Measurements from ENCODE around the gene GPR45.
"Not testable (repeated sequence)": the region's sequence is repeated elsewhere in the genome, so short reads cannot be mapped to it uniquely, and the experiment has no call there.

Gene GPR45

GRCh38 chr2:105249181-105249580 is 7.6 kb downstream of the GPR45 start:
- H3K4me3 ChIP-seq: no peak overlapping the region
- no peak overlapping the region for H3K9ac ChIP-seq (ENCODE audit: insufficient read length)
- TF ChIP-seq POLR2AphosphoS5 (IDR thresholded peaks at IDR 0.05; ENCODE audit: borderline replicate concordance, low read depth, low read length): no peak
- no peak for TF ChIP-seq EZH2 (IDR thresholded peaks at IDR 0.05)
- no peak for TF ChIP-seq FOXP2 (optimal IDR thresholded peaks at IDR 0.05; ENCODE audit: control extremely low read depth, extremely low read length, insufficient read depth)
- DNase-seq (ENCODE audit: low read depth, low spot score): no peak
- H3K36me3 ChIP-seq (ENCODE audit: insufficient read depth, low read length): no peaks in the 10 kb centered on the region
- no peaks in the 10 kb centered on the region for H3K9me3 ChIP-seq (ENCODE audit: low read depth, low read length)
- H3K27ac ChIP-seq: no peak overlapping the region

GRCh38 chr2:105249891-105250290 is 8.3 kb downstream of the GPR45 start:
- DNase-seq (ENCODE audit: low read depth, low spot score): no peak
- H3K36me3 ChIP-seq (ENCODE audit: insufficient read depth, low read length): no peaks in the 10 kb centered on the region
- H3K9ac ChIP-seq (ENCODE audit: insufficient read length): no peak overlapping the region
- H3K4me3 ChIP-seq: no peak overlapping the region
- TF ChIP-seq FOXP2 (optimal IDR thresholded peaks at IDR 0.05; ENCODE audit: control extremely low read depth, extremely low read length, insufficient read depth) (no peak), POLR2AphosphoS5 (IDR thresholded peaks at IDR 0.05; ENCODE audit: borderline replicate concordance, low read depth, low read length) (no peak)
- no peak overlapping the region for H3K27ac ChIP-seq
- H3K9me3 ChIP-seq (ENCODE audit: low read depth, low read length): no peaks in the 10 kb centered on the region

GRCh38 chr2:105251016-105251648 is 9.6 kb downstream of the GPR45 start:
- not testable (repeated sequence) for H3K9ac ChIP-seq (ENCODE audit: insufficient read length); H3K27ac ChIP-seq; H3K9me3 ChIP-seq (ENCODE audit: low read depth, low read length); DNase-seq (ENCODE audit: low read depth, low spot score); H3K4me3 ChIP-seq; H3K36me3 ChIP-seq (ENCODE audit: insufficient read depth, low read length)

GRCh38 chr2:105252271-105252670 is 10.7 kb downstream of the GPR45 start:
- Histone ChIP-seq H3K4me3 (no peak overlapping the region), H3K36me3 (ENCODE audit: insufficient read depth, low read length) (no peaks in the 10 kb centered on the region), H3K9me3 (ENCODE audit: low read depth, low read length) (no peaks in the 10 kb centered on the region), H3K27ac (no peak overlapping the region), H3K9ac (ENCODE audit: insufficient read length) (no peak overlapping the region)
- DNase-seq (ENCODE audit: low read depth, low spot score): no peak
- TF ChIP-seq POLR2AphosphoS5 (IDR thresholded peaks at IDR 0.05; ENCODE audit: borderline replicate concordance, low read depth, low read length) (no peak), EZH2 (IDR thresholded peaks at IDR 0.05) (no peak), FOXP2 (optimal IDR thresholded peaks at IDR 0.05; ENCODE audit: control extremely low read depth, extremely low read length, insufficient read depth) (no peak)

GRCh38 chr2:105254531-105255210 is 13.1 kb downstream of the GPR45 start:
- Histone ChIP-seq H3K4me3 (no peak overlapping the region), H3K27ac (no peak overlapping the region), H3K9me3 (ENCODE audit: low read depth, low read length) (no peaks in the 10 kb centered on the region), H3K9ac (ENCODE audit: insufficient read length) (no peak overlapping the region), H3K36me3 (ENCODE audit: insufficient read depth, low read length) (no peaks in the 10 kb centered on the region)
- no peak for DNase-seq (ENCODE audit: low read depth, low spot score)
- no peak for TF ChIP-seq EZH2 (IDR thresholded peaks at IDR 0.05)
- TF ChIP-seq POLR2AphosphoS5 (IDR thresholded peaks at IDR 0.05; ENCODE audit: borderline replicate concordance, low read depth, low read length): no peak

GRCh38 chr2:105255979-105256378 is 14.4 kb downstream of the GPR45 start:
- Histone ChIP-seq H3K9ac (ENCODE audit: insufficient read length) (no peak overlapping the region), H3K9me3 (ENCODE audit: low read depth, low read length) (no peaks in the 10 kb centered on the region), H3K4me3 (no peak overlapping the region), H3K36me3 (ENCODE audit: insufficient read depth, low read length) (no peaks in the 10 kb centered on the region), H3K27ac (no peak overlapping the region)
- DNase-seq (ENCODE audit: low read depth, low spot score): no peak
- TF ChIP-seq EZH2 (IDR thresholded peaks at IDR 0.05): no peak

- TF ChIP-seq POLR2AphosphoS5 (IDR thresholded peaks at IDR 0.05; ENCODE audit: borderline replicate concordance, low read depth, low read length) (no peak), EZH2 (IDR thresholded peaks at IDR 0.05) (no peak), FOXP2 (optimal IDR thresholded peaks at IDR 0.05; ENCODE audit: control extremely low read depth, extremely low read length, insufficient read depth) (no peak)
- Histone ChIP-seq H3K9me3 (ENCODE audit: low read depth, low read length) (no peaks in the 10 kb centered on the region), H3K4me3 (no peak overlapping the region), H3K9ac (ENCODE audit: insufficient read length) (no peak overlapping the region), H3K36me3 (ENCODE audit: insufficient read depth, low read length) (no peaks in the 10 kb centered on the region), H3K27ac (no peak overlapping the region)
- DNase-seq (ENCODE audit: low read depth, low spot score): no peak
Measured at GRCh38 chr2:105256431-105257047, 15.0 kb downstream of the GPR45 start.

GRCh38 chr2:105257981-105258380 is 16.4 kb downstream of the GPR45 start:
- H3K27ac ChIP-seq: no peak overlapping the region
- no peak for TF ChIP-seq EZH2 (IDR thresholded peaks at IDR 0.05)
- no peak for TF ChIP-seq FOXP2 (optimal IDR thresholded peaks at IDR 0.05; ENCODE audit: control extremely low read depth, extremely low read length, insufficient read depth)
- no peak for TF ChIP-seq POLR2AphosphoS5 (IDR thresholded peaks at IDR 0.05; ENCODE audit: borderline replicate concordance, low read depth, low read length)
- H3K4me3 ChIP-seq: no peak overlapping the region
- DNase-seq (ENCODE audit: low read depth, low spot score): no peak
- H3K36me3 ChIP-seq (ENCODE audit: insufficient read depth, low read length): no peaks in the 10 kb centered on the region
- H3K9ac ChIP-seq (ENCODE audit: insufficient read length): no peak overlapping the region
- H3K9me3 ChIP-seq (ENCODE audit: low read depth, low read length): no peaks in the 10 kb centered on the region

- no peak for DNase-seq (ENCODE audit: low read depth, low spot score)
- TF ChIP-seq EZH2 (IDR thresholded peaks at IDR 0.05): no peak
- TF ChIP-seq POLR2AphosphoS5 (IDR thresholded peaks at IDR 0.05; ENCODE audit: borderline replicate concordance, low read depth, low read length): no peak
- TF ChIP-seq FOXP2 (optimal IDR thresholded peaks at IDR 0.05; ENCODE audit: control extremely low read depth, extremely low read length, insufficient read depth): no peak
- H3K9ac ChIP-seq (ENCODE audit: insufficient read length): no peak overlapping the region
- no peaks in the 10 kb centered on the region for H3K36me3 ChIP-seq (ENCODE audit: insufficient read depth, low read length)
- H3K27ac ChIP-seq: no peak overlapping the region
- no peak overlapping the region for H3K4me3 ChIP-seq
- H3K9me3 ChIP-seq (ENCODE audit: low read depth, low read length): no peaks in the 10 kb centered on the region
Measured at GRCh38 chr2:105258835-105259350, 17.4 kb downstream of the GPR45 start.

Data from SK-N-MC (cell line).